ENCODE data around the gene MEOX1. TPM values are rescaled to one million over a fixed set of nuclear protein-coding genes. Genes with fewer than 3 reads are reported as not detected.

Gene MEOX1
- total and polyA plus RNA-seq, 2 of the 4 experiments (the other 2 are of a cell fraction): 0.48 to 0.72 TPM

GRCh38 chr17:43637563-43638323, 24.0 kb downstream of the MEOX1 start (continued):
- no peak for TF ChIP-seq BHLHE40 (IDR thresholded peaks at IDR 0.05; ENCODE audit: low read depth, low read length)

GRCh38 chr17:43636426-43636825, 25.3 kb downstream of the MEOX1 start:
- Histone ChIP-seq H3K27me3 (ENCODE audit: control insufficient read depth, insufficient read depth, low read length) (peaks cover 19% of the 10 kb centered on the region), H3K4me2 (ENCODE audit: low read depth, low read length) (no peak overlapping the region), H3K9me1 (ENCODE audit: insufficient read depth, low read length) (peaks cover 3% of the 10 kb centered on the region; the same call in 1 of the 2 replicates), H2BK20ac (ENCODE audit: low read depth, low read length) (no peak overlapping the region), H2BK120ac (ENCODE audit: low read depth, low read length) (no peak overlapping the region), H2AK9ac (replicated peaks; ENCODE audit: low read depth, low read length, poor library complexity) (no peak overlapping the region), H4K5ac (ENCODE audit: low read depth, low read length) (no peak overlapping the region), H3K9me3 (ENCODE audit: control insufficient read depth, insufficient read depth, low read length) (no peaks in the 10 kb centered on the region), H3K56ac (ENCODE audit: extremely low read depth, insufficient read depth, low read length) (no peak overlapping the region), H2BK15ac (ENCODE audit: low read depth, low read length) (no peak overlapping the region), H3K36me3 (ENCODE audit: control insufficient read depth, insufficient read depth, low read length) (no peaks in the 10 kb centered on the region), H3K4ac (ENCODE audit: low read depth, low read length) (no peak overlapping the region), H3K4me1 (ENCODE audit: control insufficient read depth, insufficient read depth, low read length) (0 out of 2 replicates have a peak, but pooled peaks cover 2% of the 10 kb centered on the region), H3K9ac (ENCODE audit: low read depth, low read length) (no peak overlapping the region), H3K18ac (ENCODE audit: low read depth, low read length) (no peak overlapping the region), H4K20me1 (ENCODE audit: insufficient read depth, low read length) (no peaks in the 10 kb centered on the region), H3K79me1 (ENCODE audit: low read depth in 1 of 2, low read length in 2 of 2) (no peaks in the 10 kb centered on the region), H3K27ac (ENCODE audit: insufficient read depth, low read length) (no peak overlapping the region), H4K91ac (ENCODE audit: insufficient read depth, low read depth, low read length) (no peak overlapping the region), H3K23ac (ENCODE audit: low read depth, low read length) (no peak overlapping the region), H4K8ac (ENCODE audit: low read depth in 2 of 2, low read length in 2 of 2) (no peak overlapping the region), H2AFZ (replicated peaks; ENCODE audit: low read length, poor library complexity) (no peak overlapping the region), H2AK5ac (ENCODE audit: low read depth, low read length) (no peak overlapping the region), H2BK5ac (ENCODE audit: low read depth, low read length, poor library complexity, severe bottlenecking) (no peak overlapping the region), H3K4me3 (ENCODE audit: insufficient read depth, low read depth, low read length) (no peak overlapping the region), H3K14ac (replicated peaks; ENCODE audit: low read depth, low read length) (no peak overlapping the region)
- WGBS, 2 experiments (ENCODE audit: extremely low coverage in 2 of 2, insufficient read length in 1 of 2): no CpG with 5 or more reads among the region's 5 CpGs
- ATAC-seq (ENCODE audit: low read depth): no peak
- no peak for TF ChIP-seq BHLHE40 (IDR thresholded peaks at IDR 0.05; ENCODE audit: low read depth, low read length)
- no peak for TF ChIP-seq CTCF (conservative IDR thresholded peaks at IDR 0.05; ENCODE audit: low read depth, low read length)
- no peak for TF ChIP-seq RCOR1 (IDR thresholded peaks at IDR 0.05; ENCODE audit: insufficient replicate concordance, low read length)
- TF ChIP-seq CEBPB (IDR thresholded peaks at IDR 0.05; ENCODE audit: low read depth, low read length): no peak
- TF ChIP-seq RFX5 (IDR thresholded peaks at IDR 0.05; ENCODE audit: low read depth, low read length): no peak
- no peak for TF ChIP-seq RAD21 (IDR thresholded peaks at IDR 0.05; ENCODE audit: low read length)
- TF ChIP-seq MAFK (IDR thresholded peaks at IDR 0.05; ENCODE audit: low read depth, low read length): no peak
- TF ChIP-seq FOS (IDR thresholded peaks at IDR 0.05; ENCODE audit: low read depth, low read length): no peak
- TF ChIP-seq, protein P1, sequence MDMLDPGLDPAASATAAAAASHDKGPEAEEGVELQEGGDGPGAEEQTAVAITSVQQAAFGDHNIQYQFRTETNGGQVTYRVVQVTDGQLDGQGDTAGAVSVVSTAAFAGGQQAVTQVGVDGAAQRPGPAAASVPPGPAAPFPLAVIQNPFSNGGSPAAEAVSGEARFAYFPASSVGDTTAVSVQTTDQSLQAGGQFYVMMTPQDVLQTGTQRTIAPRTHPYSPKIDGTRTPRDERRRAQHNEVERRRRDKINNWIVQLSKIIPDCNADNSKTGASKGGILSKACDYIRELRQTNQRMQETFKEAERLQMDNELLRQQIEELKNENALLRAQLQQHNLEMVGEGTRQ (IDR thresholded peaks at IDR 0.05; ENCODE audit: low read depth, low read length): no peak
- TF ChIP-seq ELK1 (IDR thresholded peaks at IDR 0.05; ENCODE audit: borderline replicate concordance, low read depth, low read length): no peak
- no peak for TF ChIP-seq NFE2L2 (IDR thresholded peaks at IDR 0.05; ENCODE audit: low read depth, low read length)
- dilution Hi-C loops (cut with HindIII; ENCODE audit: low sequenced_read_pairs, unreplicated experiment): no loop called here
- POLR2A ChIA-PET (ENCODE audit: unreplicated experiment): no interaction called here
- no peak for DNase-seq
- no TSS peak for BruUV-seq (replicated peaks)
- CTCF ChIA-PET: no interaction called here
- in situ Hi-C loops (cut with MboI; ENCODE audit: low sequenced_read_pairs): no loop called here
- intact Hi-C loops (cut with micrococcal nuclease): no loop called here

All from IMR-90 (cell line).